Activated CD4-positive, alpha-beta memory T cell treated with anti-CD3 and anti-CD28 coated beads, Interleukin-2, amount 10 ng/mL, durations not matched to agents 7 days and 5 days (primary cell): ENCODE data around the gene MZF1. TPM values are rescaled to one million over a fixed set of nuclear protein-coding genes. Genes with fewer than 3 reads are reported as not detected.

Experiments used
- CTCF ChIA-PET: fragments of 350-600 bp; sonication (Branson Sonifier 250); formaldehyde crosslinking; loops from one replicate; lab custom pipeline; 2021; ENCODE audit warnings: antibody characterized with exemption, inconsistent platforms; lab: Charles Lee
- POLR2A ChIA-PET: fragments of 350-600 bp; sonication (Branson Sonifier 250); formaldehyde crosslinking; loops from one replicate; lab custom pipeline; 2021; ENCODE audit warnings: antibody characterized with exemption; lab: Charles Lee
- DNase-seq: peaks from one replicate; pipeline ENCODE4 v3.0.0-alpha.2; 2020
- H3K27ac Mint-ChIP-seq: one replicate; pipeline ENCODE4 v1.8.0; 2021; ENCODE audit warnings: mild to moderate bottlenecking, mixed read lengths
- H3K27me3 Mint-ChIP-seq: one replicate; pipeline ENCODE4 v1.8.0; 2021; ENCODE audit warnings: mixed read lengths
- H3K36me3 Mint-ChIP-seq: one replicate; pipeline ENCODE4 v1.8.0; 2021; ENCODE audit warnings: low read depth, mixed read lengths
- H3K4me1 Mint-ChIP-seq: one replicate; pipeline ENCODE4 v1.8.0; 2021; ENCODE audit warnings: mixed read lengths
- H3K4me3 Mint-ChIP-seq: one replicate; pipeline ENCODE4 v1.8.0; 2021; ENCODE audit warnings: mild to moderate bottlenecking, mixed read lengths
- H3K9me3 Mint-ChIP-seq: one replicate; pipeline ENCODE4 v1.8.0; 2021; ENCODE audit warnings: mixed read lengths
- total RNA-seq, 2 experiments: library from RNA; stranded (reverse); gene quantifications; one replicate each; pipeline ENCODE4 v1.2.3, GENCODE V29; 2021

MZF1 gene
- total RNA-seq, 2 experiments from 2014 or later, result 21.6 to 22.9 TPM

DNA sequence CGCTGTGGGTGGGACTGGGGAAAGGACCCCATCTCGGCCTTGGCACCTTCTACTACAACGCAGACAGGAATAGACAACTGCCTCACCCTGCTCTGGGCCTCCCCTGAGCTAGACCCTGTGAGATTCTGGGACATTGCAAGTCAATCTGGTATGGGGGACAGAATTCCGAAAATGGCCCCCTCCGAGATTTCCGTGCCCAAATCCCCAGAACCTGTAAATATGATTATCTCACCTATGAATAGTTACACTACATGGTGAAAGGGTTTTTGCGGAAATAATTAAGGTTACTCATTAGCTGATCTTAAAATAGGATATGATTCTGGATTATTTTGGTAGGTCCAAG is 52.9 kb downstream of the MZF1 start:
- H3K27me3 Mint-ChIP-seq, result no peaks in the 10 kb centered on the region
- peak overlapping the region; percentile 94 for H3K4me3 Mint-ChIP-seq
- ChIA-PET CTCF (interaction anchor here (0.6 to 3.0 kb wide), 43 partner anchors 9 to 518 kb away, joined by 3 to 49 read pairs (median 4); partner anchors contain the start of genes CHMP2A, TRIM28, UBE2M and ZNF132), POLR2A (interaction anchor here (0.7 to 4.2 kb wide), 29 partner anchors 8 to 839 kb away, joined by 3 to 57 read pairs (median 5); partner anchors contain the start of genes CHMP2A, ERVK3-1, MZF1 and RPS5)
- no peaks in the 10 kb centered on the region for H3K9me3 Mint-ChIP-seq
- peaks cover 42% of the 10 kb centered on the region for H3K4me1 Mint-ChIP-seq
- H3K27ac Mint-ChIP-seq, result peak overlapping the region; percentile 99
- peaks cover 27% of the 10 kb centered on the region for H3K36me3 Mint-ChIP-seq
- DNase-seq, result no peak

GRCh38 chr19:58519355-58520256 is 53.5 kb downstream of the MZF1 start, which contains the start of gene ZBTB45:
Gene ZBTB45 (minus strand): TSS chr19:58519810. CDS start chr19:58517673, 2,137 bp downstream.
- DNase-seq, result peak; percentile 92
- Mint-ChIP-seq H3K27ac (peak within 1 kb of the TSS; percentile 99), H3K4me1 (peaks cover 46% of the 10 kb centered on the region), H3K36me3 (peaks cover 31% of the 10 kb centered on the region), H3K9me3 (no peaks in the 10 kb centered on the region), H3K27me3 (no peaks in the 10 kb centered on the region), H3K4me3 (peak within 1 kb of the TSS; percentile 94)
- POLR2A ChIA-PET, result interaction anchor here (0.7 to 4.2 kb wide), 35 partner anchors 9 to 838 kb away, joined by 3 to 57 read pairs (median 4); partner anchors contain the start of genes CHMP2A, ERVK3-1, MZF1 and RPS5
- CTCF ChIA-PET, result interaction anchor here (0.6 to 3.0 kb wide), 46 partner anchors 9 to 517 kb away, joined by 3 to 49 read pairs (median 4); partner anchors contain the start of genes CHMP2A, TRIM28, UBE2M and ZNF132

GRCh38 chr19:58519087-58519354 is 54.1 kb downstream of the MZF1 start:
- ChIA-PET CTCF (interaction anchor here (0.7 to 3.0 kb wide), 19 partner anchors 14 to 336 kb away, joined by 3 to 49 read pairs (median 6); partner anchors contain the start of genes CHMP2A, UBE2M and ZNF274), POLR2A (interaction anchor here (0.9 to 4.2 kb wide), 20 partner anchors 9 to 365 kb away, joined by 3 to 57 read pairs (median 4); partner anchors contain the start of genes CHMP2A, MZF1, RPS5 and TRIM28)
- Mint-ChIP-seq H3K27ac (peak overlapping the region; percentile 99), H3K4me1 (peaks cover 51% of the 10 kb centered on the region), H3K27me3 (no peaks in the 10 kb centered on the region), H3K9me3 (no peaks in the 10 kb centered on the region), H3K36me3 (peaks cover 31% of the 10 kb centered on the region), H3K4me3 (peak overlapping the region; percentile 94)
- peak; percentile 60 for DNase-seq

DNA sequence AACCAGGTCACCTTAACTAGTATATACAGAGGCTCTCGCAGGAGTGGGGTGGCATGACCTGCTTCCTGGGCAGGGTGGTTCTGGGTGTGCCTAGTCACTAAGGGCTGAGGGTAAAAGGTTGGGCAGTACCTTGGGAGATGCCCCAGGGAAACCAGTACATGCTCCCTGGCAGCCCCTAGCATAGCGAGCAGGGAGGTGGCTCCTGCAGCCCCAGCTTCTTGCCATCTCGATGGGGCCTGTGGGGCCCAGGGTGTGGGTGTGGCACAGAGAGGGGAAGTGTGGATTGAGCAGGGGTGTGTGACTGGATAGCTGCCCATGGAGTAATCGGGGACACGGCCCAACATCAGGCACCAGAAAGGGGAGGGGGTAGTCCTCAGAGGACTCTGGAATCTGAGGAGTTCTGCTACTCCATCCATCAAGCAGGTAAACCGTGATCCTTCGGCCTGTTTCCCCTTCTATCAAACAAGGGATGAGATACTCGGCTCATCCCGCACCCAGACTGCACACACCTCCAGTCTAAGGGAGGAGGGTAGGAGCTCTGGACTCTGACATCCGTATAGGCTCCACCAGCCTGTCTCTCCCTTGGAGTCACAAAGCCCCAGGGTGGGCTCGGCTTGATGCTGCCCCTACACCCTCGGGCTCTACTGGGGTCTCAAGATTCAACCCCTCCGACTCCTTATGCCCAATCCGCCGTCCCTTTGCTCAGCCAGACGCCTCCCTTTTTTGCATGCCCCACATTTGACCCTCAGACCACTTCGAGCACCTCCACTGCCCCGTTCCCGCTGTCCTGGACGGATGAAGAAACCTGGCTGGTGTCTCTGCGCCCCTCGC is 54.7 kb downstream of the MZF1 start:
- DNase-seq, result no peak
- Mint-ChIP-seq H3K9me3 (no peaks in the 10 kb centered on the region), H3K36me3 (peaks cover 31% of the 10 kb centered on the region), H3K27me3 (no peaks in the 10 kb centered on the region), H3K27ac (peak overlapping the region; percentile 99), H3K4me3 (peak overlapping the region; percentile 94), H3K4me1 (peaks cover 57% of the 10 kb centered on the region)
- POLR2A ChIA-PET, result interaction anchor here (0.9 to 4.2 kb wide), 19 partner anchors 10 to 365 kb away, joined by 3 to 57 read pairs (median 5); partner anchors contain the start of genes CHMP2A, MZF1, RPS5 and TRIM28
- CTCF ChIA-PET, result interaction anchor here (0.6 to 3.0 kb wide), 21 partner anchors 14 to 336 kb away, joined by 3 to 49 read pairs (median 6); partner anchors contain the start of genes CHMP2A, UBE2M and ZNF274

- H3K27me3 Mint-ChIP-seq, result no peaks in the 10 kb centered on the region
- peaks cover 60% of the 10 kb centered on the region for H3K4me1 Mint-ChIP-seq
- ChIA-PET POLR2A (interaction anchor here (3.3 to 4.2 kb wide), 5 partner anchors 28 to 63 kb away, joined by 19 to 57 read pairs (median 43); partner anchors contain the start of genes CHMP2A, TRIM28 and UBE2M), CTCF (interaction anchor here (1.2 kb wide), 2 partner anchors 63 to 64 kb away, joined by 3 read pairs; no protein-coding TSS in a partner anchor)
- H3K27ac Mint-ChIP-seq, result peak overlapping the region; percentile 26
- peak overlapping the region; percentile 21 for H3K4me3 Mint-ChIP-seq
- H3K36me3 Mint-ChIP-seq, result peaks cover 31% of the 10 kb centered on the region
- no peak for DNase-seq
- H3K9me3 Mint-ChIP-seq, result no peaks in the 10 kb centered on the region
Observed at GRCh38 chr19:58516964-58517833, 55.9 kb downstream of the MZF1 start.

DNA sequence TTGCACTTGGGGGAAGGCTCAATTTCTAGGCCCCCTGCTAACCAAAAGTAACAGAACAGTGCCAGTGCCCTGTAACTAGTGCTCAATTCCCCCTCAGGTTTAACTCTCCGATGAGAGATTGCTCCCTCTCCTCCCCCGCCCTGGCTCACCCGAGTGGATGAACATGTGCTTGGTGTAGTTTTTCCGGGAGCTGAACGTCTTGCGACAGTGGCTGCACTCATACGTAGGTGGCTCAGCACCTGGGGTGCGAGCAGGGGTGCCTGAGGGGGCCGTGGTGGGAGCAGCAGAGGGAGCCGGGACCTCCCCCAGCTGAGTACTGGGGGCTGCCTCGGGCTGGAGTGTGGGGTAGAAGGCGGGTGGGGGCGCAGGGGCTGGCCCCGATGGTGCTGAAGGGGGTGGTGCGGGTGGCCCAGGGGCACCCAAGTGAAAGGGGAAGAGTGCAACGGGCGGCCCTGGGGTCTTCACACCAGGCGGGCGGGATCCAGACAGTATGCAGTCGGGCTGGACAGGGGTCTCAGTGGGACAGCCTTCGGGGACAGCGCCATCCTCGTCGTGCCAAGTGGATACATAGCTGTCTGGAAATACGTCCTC is 56.8 kb downstream of the MZF1 start:
- Mint-ChIP-seq H3K4me3 (no peak overlapping the region), H3K9me3 (no peaks in the 10 kb centered on the region), H3K27me3 (no peaks in the 10 kb centered on the region), H3K27ac (peak overlapping the region; percentile 59), H3K4me1 (peaks cover 57% of the 10 kb centered on the region), H3K36me3 (peaks cover 31% of the 10 kb centered on the region)
- ChIA-PET POLR2A (no interaction called here), CTCF (interaction anchor here (1.2 kb wide), 1 partner anchor 65 kb away, joined by 3 read pairs; no protein-coding TSS in a partner anchor)
- DNase-seq, result no peak

- peaks cover 53% of the 10 kb centered on the region for H3K4me1 Mint-ChIP-seq
- H3K9me3 Mint-ChIP-seq, result no peaks in the 10 kb centered on the region
- POLR2A ChIA-PET, result interaction anchor here (1.2 to 2.5 kb wide), 3 partner anchors 16 to 60 kb away, joined by 3 to 13 read pairs (median 7); partner anchors contain the start of gene CHMP2A
- H3K36me3 Mint-ChIP-seq, result peaks cover 31% of the 10 kb centered on the region
- H3K27ac Mint-ChIP-seq, result peak overlapping the region; percentile 59
- peak overlapping the region; percentile 28 for H3K4me3 Mint-ChIP-seq
- no peaks in the 10 kb centered on the region for H3K27me3 Mint-ChIP-seq
- CTCF ChIA-PET, result no interaction called here
- DNase-seq, result no peak
Observed at GRCh38 chr19:58515259-58515658, 57.9 kb downstream of the MZF1 start.

GRCh38 chr19:58514564-58515022 is 58.5 kb downstream of the MZF1 start:
- H3K27ac Mint-ChIP-seq, result peak overlapping the region; percentile 76
- peaks cover 48% of the 10 kb centered on the region for H3K4me1 Mint-ChIP-seq
- CTCF ChIA-PET, result interaction anchor here (0.6 to 2.1 kb wide), 34 partner anchors 7 to 1049 kb away, joined by 3 to 33 read pairs (median 3); partner anchors contain the start of genes CHMP2A, TRIM28, UBE2M and ZNF132
- DNase-seq, result no peak
- H3K36me3 Mint-ChIP-seq, result peaks cover 30% of the 10 kb centered on the region
- H3K9me3 Mint-ChIP-seq, result no peaks in the 10 kb centered on the region
- peak overlapping the region; percentile 80 for H3K4me3 Mint-ChIP-seq
- no peaks in the 10 kb centered on the region for H3K27me3 Mint-ChIP-seq
- POLR2A ChIA-PET, result interaction anchor here (1.0 to 2.5 kb wide), 10 partner anchors 15 to 331 kb away, joined by 3 to 13 read pairs (median 6); partner anchors contain the start of genes CHMP2A, TRIM28, UBE2M and ZNF274

DNA sequence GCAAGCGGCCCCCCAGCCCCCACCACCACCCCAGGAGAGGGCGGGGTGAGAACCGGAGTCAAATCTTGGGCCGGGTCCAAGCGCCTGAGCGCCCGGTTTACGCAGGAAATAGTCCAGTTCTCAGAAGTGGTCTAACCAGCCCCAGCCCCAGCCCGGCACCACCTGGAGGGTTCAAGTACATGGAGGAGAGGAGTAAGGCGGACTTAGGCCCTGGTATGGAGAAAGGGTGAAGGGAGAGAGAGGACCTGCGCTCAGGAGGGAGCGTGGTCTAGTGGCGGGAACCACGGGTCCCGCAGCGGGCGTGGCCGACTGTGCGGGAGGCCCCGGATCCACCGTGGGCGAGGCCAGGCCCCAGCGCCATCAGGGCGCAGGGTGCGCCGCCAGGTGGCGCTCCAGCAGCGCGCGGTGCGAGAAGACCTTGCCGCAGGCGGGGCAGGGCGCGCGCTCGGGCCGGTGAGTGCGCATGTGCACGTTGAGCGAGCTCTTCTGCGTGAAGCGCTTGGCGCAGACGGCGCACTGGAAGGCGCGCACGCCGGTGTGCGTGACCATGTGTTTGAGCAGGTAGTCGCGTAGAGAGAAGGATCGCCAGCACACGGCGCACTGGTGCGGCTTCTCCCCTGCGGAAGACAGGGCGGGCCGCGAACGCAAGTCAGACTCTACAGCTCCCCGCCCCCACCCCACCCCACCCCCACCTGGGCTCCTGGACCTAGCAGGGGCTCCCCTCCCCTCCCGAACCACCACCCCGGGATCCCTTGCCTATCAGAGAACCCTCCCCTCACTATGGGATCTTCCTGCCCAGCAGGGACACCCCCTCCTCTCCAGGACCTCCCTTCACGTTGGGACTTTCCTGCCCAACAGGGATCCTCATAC is 59.2 kb downstream of the MZF1 start:
- no peaks in the 10 kb centered on the region for H3K27me3 Mint-ChIP-seq
- peak overlapping the region; percentile 84 for H3K27ac Mint-ChIP-seq
- H3K4me3 Mint-ChIP-seq, result peak overlapping the region; percentile 80
- H3K4me1 Mint-ChIP-seq, result peaks cover 46% of the 10 kb centered on the region
- POLR2A ChIA-PET, result interaction anchor here (0.8 to 2.5 kb wide), 12 partner anchors 13 to 330 kb away, joined by 3 to 13 read pairs (median 5); partner anchors contain the start of genes CHMP2A, TRIM28, UBE2M and ZNF274
- H3K9me3 Mint-ChIP-seq, result no peaks in the 10 kb centered on the region
- peak; percentile 97 for DNase-seq
- CTCF ChIA-PET, result interaction anchor here (0.6 to 2.1 kb wide), 35 partner anchors 8 to 1049 kb away, joined by 3 to 33 read pairs (median 3); partner anchors contain the start of genes CHMP2A, TRIM28, UBE2M and ZNF132
- peaks cover 23% of the 10 kb centered on the region for H3K36me3 Mint-ChIP-seq

GRCh38 chr19:58513213-58513693 is 59.9 kb downstream of the MZF1 start:
- ChIA-PET POLR2A (interaction anchor here (0.8 to 2.5 kb wide), 12 partner anchors 12 to 330 kb away, joined by 3 to 13 read pairs (median 5); partner anchors contain the start of genes CHMP2A, TRIM28, UBE2M and ZNF274), CTCF (interaction anchor here (1.0 to 2.1 kb wide), 18 partner anchors 10 to 134 kb away, joined by 3 to 33 read pairs (median 4); partner anchors contain the start of genes CHMP2A and UBE2M)
- H3K27me3 Mint-ChIP-seq, result no peaks in the 10 kb centered on the region
- H3K4me3 Mint-ChIP-seq, result peak overlapping the region; percentile 80
- peak overlapping the region; percentile 84 for H3K27ac Mint-ChIP-seq
- DNase-seq, result no peak
- peaks cover 40% of the 10 kb centered on the region for H3K4me1 Mint-ChIP-seq
- no peaks in the 10 kb centered on the region for H3K9me3 Mint-ChIP-seq
- peaks cover 18% of the 10 kb centered on the region for H3K36me3 Mint-ChIP-seq
